GM23338 (cell line): ENCODE data around the gene MYO7B. TPM values are rescaled to one million over a fixed set of nuclear protein-coding genes. Genes with fewer than 3 reads are reported as not detected.

Experiments
- ATAC-seq: fragments of 200-7000 bp; cut with Tn5 transposase; 3 replicates; pipeline ENCODE4 v1.9.1; 2020
- DNase-seq: peaks from one replicate; pipeline ENCODE4 v3.0.0-alpha.2; 2015; ENCODE audit warnings: low spot score
- H2AFZ ChIP-seq: fragments of 200-600 bp; sonication (generic); 2 replicates; pipeline ENCODE4 v1.8.0; 2016; ENCODE audit warnings: antibody characterized with exemption, mild to moderate bottlenecking, moderate library complexity
- H3F3A ChIP-seq: fragments of 200-600 bp; sonication (generic); replicated peaks from 2 replicates; pipeline ENCODE4 v1.8.0; 2017; ENCODE audit warnings: antibody characterized with exemption, mixed run types, low read depth
- H3K27ac ChIP-seq: fragments of 200-600 bp; sonication (generic); 2 replicates; pipeline ENCODE4 v1.6.1; 2016; ENCODE audit warnings: low read depth
- H3K27me3 ChIP-seq: fragments of 200-600 bp; sonication (generic); 2 replicates; pipeline ENCODE4 v1.8.0; 2016; ENCODE audit warnings: mild to moderate bottlenecking, mixed run types, moderate library complexity; ENCODE audit not compliant: insufficient read depth
- H3K36me3 ChIP-seq: fragments of 200-600 bp; sonication (generic); 2 replicates; pipeline ENCODE4 v1.8.0; 2016; ENCODE audit warnings: mild to moderate bottlenecking; ENCODE audit not compliant: insufficient read depth
- H3K4me1 ChIP-seq: fragments of 200-600 bp; sonication (generic); 2 replicates; pipeline ENCODE4 v1.8.0; 2016; ENCODE audit warnings: mild to moderate bottlenecking, moderate library complexity; ENCODE audit not compliant: insufficient read depth
- H3K4me2 ChIP-seq: fragments of 200-600 bp; sonication (generic); 2 replicates; pipeline ENCODE4 v1.7.1; 2017; ENCODE audit warnings: mixed run types
- H3K4me3 ChIP-seq: fragments of 200-600 bp; sonication (generic); 2 replicates; pipeline ENCODE4 v1.6.1; 2016; ENCODE audit warnings: mixed run types
- H3K79me2 ChIP-seq: fragments of 200-600 bp; sonication (generic); replicated peaks from 2 replicates; pipeline ENCODE4 v1.8.0; 2017; ENCODE audit warnings: mild to moderate bottlenecking; ENCODE audit not compliant: insufficient read depth
- H3K9me2 ChIP-seq: fragments of 200-600 bp; sonication (generic); 2 replicates; pipeline ENCODE4 v1.8.0; 2017; ENCODE audit not compliant: insufficient read depth
- H4K20me1 ChIP-seq: fragments of 200-600 bp; sonication (generic); replicated peaks from 2 replicates; pipeline ENCODE4 v1.8.0; 2017; ENCODE audit warnings: mild to moderate bottlenecking; ENCODE audit not compliant: insufficient read depth
- H3K27ac Mint-ChIP-seq: 2 replicates; pipeline ENCODE4 v1.8.0; 2020; ENCODE audit warnings: inconsistent platforms, mild to moderate bottlenecking, moderate library complexity, mixed read lengths
- H3K27me3 Mint-ChIP-seq: 3 replicates; pipeline ENCODE4 v1.8.0; 2022; ENCODE audit warnings: low read depth, mild to moderate bottlenecking, moderate library complexity, mixed read lengths, inconsistent platforms; ENCODE audit not compliant: insufficient read depth, poor library complexity
- H3K36me3 Mint-ChIP-seq: 3 replicates; pipeline ENCODE4 v1.8.0; 2021; ENCODE audit warnings: low read depth, mild to moderate bottlenecking, inconsistent platforms, moderate library complexity, mixed read lengths
- H3K4me1 Mint-ChIP-seq: 3 replicates; pipeline ENCODE4 v1.8.0; 2020; ENCODE audit warnings: mild to moderate bottlenecking, inconsistent platforms, mixed read lengths
- H3K4me3 Mint-ChIP-seq: 3 replicates; pipeline ENCODE4 v1.8.0; 2021; ENCODE audit warnings: moderate library complexity, mild to moderate bottlenecking, inconsistent platforms, mixed read lengths
- H3K9me3 Mint-ChIP-seq: 3 replicates; pipeline ENCODE4 v1.8.0; 2020; ENCODE audit warnings: moderate library complexity, mild to moderate bottlenecking, inconsistent platforms, mixed read lengths
- CREB1 ChIP-seq: fragments of 250-450 bp; sonication (Bioruptor Pico); IDR thresholded peaks from 2 replicates; pipeline ENCODE4 v1.5.0; 2020; ENCODE audit warnings: low read depth, mild to moderate bottlenecking, moderate library complexity
- CTCF ChIP-seq, 2 experiments: fragments of 200-600 bp in 1 of 2; sonication (generic) in 1 of 2; conservative IDR thresholded peaks; 2 replicates each; pipeline versions ENCODE4 v1.5.1 to v1.6.1; 2016 to 2017; ENCODE audit warnings: antibody characterized with exemption in 2 of 2, low read depth in 2 of 2, mild to moderate bottlenecking in 2 of 2, moderate library complexity in 1 of 2
- ETS1 ChIP-seq: IDR thresholded peaks from 2 replicates; pipeline ENCODE4 v1.6.1; 2016; ENCODE audit warnings: antibody characterized with exemption
- EZH2 ChIP-seq: fragments of 200-600 bp; sonication (generic); IDR thresholded peaks from one replicate; pipeline ENCODE4 v1.8.0; 2017; ENCODE audit warnings: antibody characterized with exemption, mild to moderate bottlenecking, low read depth; ENCODE audit not compliant: unreplicated experiment
- EZH2phosphoT487 ChIP-seq: fragments of 200-600 bp; sonication (generic); IDR thresholded peaks from one replicate; pipeline ENCODE4 v1.8.1; 2018; ENCODE audit warnings: antibody characterized with exemption; ENCODE audit not compliant: unreplicated experiment
- JUNB ChIP-seq: IDR thresholded peaks from one replicate; pipeline ENCODE4 v1.6.1; 2016; ENCODE audit warnings: antibody characterized with exemption; ENCODE audit not compliant: unreplicated experiment
- NANOG ChIP-seq: IDR thresholded peaks from 2 replicates; pipeline ENCODE4 v1.6.1; 2016; ENCODE audit warnings: antibody characterized with exemption, borderline replicate concordance
- POLR2AphosphoS5 ChIP-seq: IDR thresholded peaks from 2 replicates; pipeline ENCODE4 v1.6.1; 2016; ENCODE audit warnings: antibody characterized with exemption, low read depth
- REST ChIP-seq: IDR thresholded peaks from one replicate; pipeline ENCODE4 v1.6.1; 2018; ENCODE audit warnings: antibody characterized with exemption; ENCODE audit not compliant: unreplicated experiment
- STAT1 ChIP-seq: IDR thresholded peaks from one replicate; pipeline ENCODE4 v1.6.1; 2016; ENCODE audit warnings: antibody characterized with exemption; ENCODE audit not compliant: unreplicated experiment
- ZNF114 ChIP-seq: fragments of 250-450 bp; sonication (Bioruptor Pico); IDR thresholded peaks from 2 replicates; pipeline ENCODE4 v1.5.0; 2020; ENCODE audit warnings: mild to moderate bottlenecking, moderate library complexity
- ZNF331 ChIP-seq: fragments of 250-450 bp; sonication (Bioruptor Pico); IDR thresholded peaks from 2 replicates; pipeline ENCODE4 v1.5.0; 2020; ENCODE audit warnings: low read depth, mild to moderate bottlenecking, moderate library complexity
- ZNF462 ChIP-seq: fragments of 250-450 bp; sonication (Bioruptor Pico); IDR thresholded peaks from 2 replicates; pipeline ENCODE4 v1.5.0; 2020; ENCODE audit warnings: mild to moderate bottlenecking, moderate library complexity
- polyA plus RNA-seq: library from polyadenylated mRNA; unstranded; fragments of >200 nt; fragmentation: Nextera tagmentation; extraction: Ambion mirVana; gene quantifications from 2 replicates; pipeline ENCODE4 v1.2.1, GENCODE V29; 2016
- total RNA-seq: library from RNA; depleted of rRNA; stranded (reverse); fragments of >200 nt; shearing (Covaris generic); gene quantifications from 2 replicates; pipeline ENCODE4 v1.2.3, GENCODE V29; 2014

The MYO7B gene
- total and polyA plus RNA-seq, 2 experiments from 2014 or later = not detected

GRCh38 chr2:127663566-127664064, 128.1 kb downstream of the MYO7B start:
- Histone ChIP-seq H3K36me3 (no peaks in the 10 kb centered on the region), H3F3A (no peaks in the 10 kb centered on the region), H2AFZ (peak overlapping the region; percentile 84), H3K9me2 (no peaks in the 10 kb centered on the region), H4K20me1 (no peaks in the 10 kb centered on the region), H3K27me3 (peaks cover 38% of the 10 kb centered on the region), H3K27ac (no peak overlapping the region), H3K4me1 (no peaks in the 10 kb centered on the region), H3K4me3 (peak overlapping the region; percentile 64), H3K4me2 (peak overlapping the region; percentile 83), H3K79me2 (no peaks in the 10 kb centered on the region)
- no peak for DNase-seq
- H3K9me3 Mint-ChIP-seq = no peaks in the 10 kb centered on the region
- no peak for ATAC-seq
- H3K4me3 Mint-ChIP-seq = peak overlapping the region; percentile 60
- H3K27ac Mint-ChIP-seq = no peak overlapping the region
- H3K36me3 Mint-ChIP-seq = no peaks in the 10 kb centered on the region; the same call in 2 of the 3 replicates
- H3K27me3 Mint-ChIP-seq = peaks cover 29% of the 10 kb centered on the region
- TF ChIP-seq POLR2AphosphoS5 (no peak), NANOG (no peak), CREB1 (CRISPR knock-in tag) (no peak), ETS1 (no peak), STAT1 (no peak), REST (no peak), JUNB (no peak), EZH2phosphoT487 (no peak), ZNF331 (CRISPR knock-in tag) (no peak), ZNF114 (CRISPR knock-in tag) (no peak), CTCF (conservative IDR thresholded peaks at IDR 0.05; ENCODE audit: low read depth in 2 of 2) (no peak), ZNF462 (no peak), EZH2 (no peak)
- H3K4me1 Mint-ChIP-seq = peaks cover 4% of the 10 kb centered on the region; the same call in 2 of the 3 replicates
